Neural cell (in vitro differentiated cells): ENCODE measurements around the gene FAM83G.

Experiments used
- EP300 ChIP-seq: fragments of 450-650 bp; conservative IDR thresholded peaks from 2 replicates; pipeline ENCODE4 v1.6.1; 2014; ENCODE audit warnings: antibody characterized with exemption, mild to moderate bottlenecking, moderate library complexity; ENCODE audit not compliant: poor library complexity, severe bottlenecking
- EZH2 ChIP-seq: fragments of 200-600, 300-800 bp; shearing (Covaris generic), sonication (generic); IDR thresholded peaks from 2 replicates; pipeline ENCODE4 v1.6.1; 2014; ENCODE audit warnings: antibody characterized with exemption, low read length, borderline replicate concordance, mild to moderate bottlenecking; ENCODE audit not compliant: insufficient read depth, poor library complexity, severe bottlenecking
- POLR2AphosphoS5 ChIP-seq: IDR thresholded peaks from 2 replicates; pipeline ENCODE4 v1.6.1; 2012
- SMC3 ChIP-seq: fragments of 450-650 bp; conservative IDR thresholded peaks from 2 replicates; pipeline ENCODE4 v1.6.1; 2014; ENCODE audit warnings: antibody characterized with exemption, mild to moderate bottlenecking, moderate library complexity; ENCODE audit not compliant: poor library complexity
- TF ChIP-seq, protein P1 (sequence below): IDR thresholded peaks from 2 replicates; pipeline ENCODE4 v1.6.1; 2012; ENCODE audit warnings: borderline replicate concordance
- TF ChIP-seq, protein P2 (sequence below): fragments of 450-650 bp; IDR thresholded peaks from 2 replicates; pipeline ENCODE4 v1.5.1; 2014; ENCODE audit warnings: antibody characterized with exemption, mild to moderate bottlenecking, moderate library complexity; ENCODE audit not compliant: poor library complexity, severe bottlenecking

DNA sequence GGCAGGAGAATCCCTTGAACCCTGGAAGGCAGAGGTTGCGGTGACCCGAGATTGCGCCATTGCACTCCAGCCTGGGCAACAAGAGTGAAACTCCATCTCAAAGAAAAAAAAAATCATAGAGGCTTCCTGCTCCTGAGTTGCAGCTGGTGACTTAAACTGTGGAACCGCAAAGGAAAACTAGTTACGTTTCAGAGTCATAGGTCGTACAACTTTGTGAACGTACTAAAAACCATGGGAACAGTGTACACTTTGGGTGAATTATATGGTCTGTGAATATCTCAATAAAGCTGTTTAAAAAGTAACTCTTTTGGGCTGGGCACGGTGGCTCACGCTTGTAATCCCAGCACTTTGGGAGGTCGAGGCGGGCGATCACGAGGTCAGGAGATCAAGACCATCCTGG, 29.0 kb downstream of the FAM83G start:
- TF ChIP-seq, protein P1, sequence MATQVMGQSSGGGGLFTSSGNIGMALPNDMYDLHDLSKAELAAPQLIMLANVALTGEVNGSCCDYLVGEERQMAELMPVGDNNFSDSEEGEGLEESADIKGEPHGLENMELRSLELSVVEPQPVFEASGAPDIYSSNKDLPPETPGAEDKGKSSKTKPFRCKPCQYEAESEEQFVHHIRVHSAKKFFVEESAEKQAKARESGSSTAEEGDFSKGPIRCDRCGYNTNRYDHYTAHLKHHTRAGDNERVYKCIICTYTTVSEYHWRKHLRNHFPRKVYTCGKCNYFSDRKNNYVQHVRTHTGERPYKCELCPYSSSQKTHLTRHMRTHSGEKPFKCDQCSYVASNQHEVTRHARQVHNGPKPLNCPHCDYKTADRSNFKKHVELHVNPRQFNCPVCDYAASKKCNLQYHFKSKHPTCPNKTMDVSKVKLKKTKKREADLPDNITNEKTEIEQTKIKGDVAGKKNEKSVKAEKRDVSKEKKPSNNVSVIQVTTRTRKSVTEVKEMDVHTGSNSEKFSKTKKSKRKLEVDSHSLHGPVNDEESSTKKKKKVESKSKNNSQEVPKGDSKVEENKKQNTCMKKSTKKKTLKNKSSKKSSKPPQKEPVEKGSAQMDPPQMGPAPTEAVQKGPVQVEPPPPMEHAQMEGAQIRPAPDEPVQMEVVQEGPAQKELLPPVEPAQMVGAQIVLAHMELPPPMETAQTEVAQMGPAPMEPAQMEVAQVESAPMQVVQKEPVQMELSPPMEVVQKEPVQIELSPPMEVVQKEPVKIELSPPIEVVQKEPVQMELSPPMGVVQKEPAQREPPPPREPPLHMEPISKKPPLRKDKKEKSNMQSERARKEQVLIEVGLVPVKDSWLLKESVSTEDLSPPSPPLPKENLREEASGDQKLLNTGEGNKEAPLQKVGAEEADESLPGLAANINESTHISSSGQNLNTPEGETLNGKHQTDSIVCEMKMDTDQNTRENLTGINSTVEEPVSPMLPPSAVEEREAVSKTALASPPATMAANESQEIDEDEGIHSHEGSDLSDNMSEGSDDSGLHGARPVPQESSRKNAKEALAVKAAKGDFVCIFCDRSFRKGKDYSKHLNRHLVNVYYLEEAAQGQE: no peak
- TF ChIP-seq, protein P2, sequence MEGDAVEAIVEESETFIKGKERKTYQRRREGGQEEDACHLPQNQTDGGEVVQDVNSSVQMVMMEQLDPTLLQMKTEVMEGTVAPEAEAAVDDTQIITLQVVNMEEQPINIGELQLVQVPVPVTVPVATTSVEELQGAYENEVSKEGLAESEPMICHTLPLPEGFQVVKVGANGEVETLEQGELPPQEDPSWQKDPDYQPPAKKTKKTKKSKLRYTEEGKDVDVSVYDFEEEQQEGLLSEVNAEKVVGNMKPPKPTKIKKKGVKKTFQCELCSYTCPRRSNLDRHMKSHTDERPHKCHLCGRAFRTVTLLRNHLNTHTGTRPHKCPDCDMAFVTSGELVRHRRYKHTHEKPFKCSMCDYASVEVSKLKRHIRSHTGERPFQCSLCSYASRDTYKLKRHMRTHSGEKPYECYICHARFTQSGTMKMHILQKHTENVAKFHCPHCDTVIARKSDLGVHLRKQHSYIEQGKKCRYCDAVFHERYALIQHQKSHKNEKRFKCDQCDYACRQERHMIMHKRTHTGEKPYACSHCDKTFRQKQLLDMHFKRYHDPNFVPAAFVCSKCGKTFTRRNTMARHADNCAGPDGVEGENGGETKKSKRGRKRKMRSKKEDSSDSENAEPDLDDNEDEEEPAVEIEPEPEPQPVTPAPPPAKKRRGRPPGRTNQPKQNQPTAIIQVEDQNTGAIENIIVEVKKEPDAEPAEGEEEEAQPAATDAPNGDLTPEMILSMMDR: no peak
- TF ChIP-seq EP300 (no peak), POLR2AphosphoS5 (no peak), EZH2 (no peak), SMC3 (no peak)
